ENCODE data around the gene AOAH.

DNA sequence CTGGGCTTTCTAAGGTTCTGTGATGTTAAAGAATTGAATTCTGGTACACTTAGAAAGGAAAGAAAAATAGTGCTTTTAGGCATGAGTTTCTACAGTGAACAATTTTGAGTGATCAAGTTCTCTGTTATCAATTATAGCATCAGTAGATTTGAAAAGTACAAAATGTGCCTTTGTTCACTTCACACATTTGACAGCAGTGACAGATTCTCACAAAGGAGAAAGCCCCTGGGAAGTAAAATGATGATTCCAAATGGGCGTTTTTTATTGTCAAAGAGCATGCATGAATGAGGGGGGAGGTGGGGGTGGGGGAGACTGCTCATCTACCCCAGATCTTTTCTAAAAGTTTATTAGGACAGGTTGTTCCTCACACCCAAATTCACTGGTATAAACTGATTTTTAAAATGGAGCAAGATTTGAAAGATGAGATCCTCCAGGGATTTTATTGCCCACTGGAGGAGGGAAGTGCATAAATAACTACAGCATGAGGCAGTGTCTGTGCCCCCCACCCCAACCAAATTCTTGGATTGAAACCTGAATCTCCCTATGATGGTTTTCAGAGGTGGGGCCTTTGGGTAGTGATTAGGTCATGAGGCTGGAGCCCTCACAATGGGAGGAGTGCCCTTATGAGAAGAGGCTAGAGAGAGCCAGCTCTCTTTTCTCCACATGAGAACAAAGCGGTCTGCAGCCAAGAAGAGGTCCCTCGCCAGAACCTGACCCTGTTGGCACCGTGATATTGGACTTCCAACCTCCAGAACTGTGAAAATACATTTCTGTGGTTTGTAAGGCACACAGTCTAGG, 79.5 kb downstream of the AOAH start:
- TF ChIP-seq SPI1 (IDR thresholded peaks at IDR 0.05; ENCODE audit: borderline replicate concordance, low read depth) (no peak), POLR2AphosphoS5 (IDR thresholded peaks at IDR 0.05; ENCODE audit: low read depth) (no peak)
- TF ChIP-seq, protein P1, sequence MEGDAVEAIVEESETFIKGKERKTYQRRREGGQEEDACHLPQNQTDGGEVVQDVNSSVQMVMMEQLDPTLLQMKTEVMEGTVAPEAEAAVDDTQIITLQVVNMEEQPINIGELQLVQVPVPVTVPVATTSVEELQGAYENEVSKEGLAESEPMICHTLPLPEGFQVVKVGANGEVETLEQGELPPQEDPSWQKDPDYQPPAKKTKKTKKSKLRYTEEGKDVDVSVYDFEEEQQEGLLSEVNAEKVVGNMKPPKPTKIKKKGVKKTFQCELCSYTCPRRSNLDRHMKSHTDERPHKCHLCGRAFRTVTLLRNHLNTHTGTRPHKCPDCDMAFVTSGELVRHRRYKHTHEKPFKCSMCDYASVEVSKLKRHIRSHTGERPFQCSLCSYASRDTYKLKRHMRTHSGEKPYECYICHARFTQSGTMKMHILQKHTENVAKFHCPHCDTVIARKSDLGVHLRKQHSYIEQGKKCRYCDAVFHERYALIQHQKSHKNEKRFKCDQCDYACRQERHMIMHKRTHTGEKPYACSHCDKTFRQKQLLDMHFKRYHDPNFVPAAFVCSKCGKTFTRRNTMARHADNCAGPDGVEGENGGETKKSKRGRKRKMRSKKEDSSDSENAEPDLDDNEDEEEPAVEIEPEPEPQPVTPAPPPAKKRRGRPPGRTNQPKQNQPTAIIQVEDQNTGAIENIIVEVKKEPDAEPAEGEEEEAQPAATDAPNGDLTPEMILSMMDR (IDR thresholded peaks at IDR 0.05; ENCODE audit: insufficient read depth, low read length): no peak
